Suppressor macrophage treated with lipopolysaccharide for 4 hours (primary cell): ENCODE data around the gene COL23A1.
A peak's percentile ranks its signal among the peaks of the same experiment; 100 is the strongest.
"Not testable (repeated sequence)": the region's sequence is repeated elsewhere in the genome, so short reads cannot be mapped to it uniquely, and the experiment has no call there.

ENCODE experiments used
- DNase-seq: peaks from one replicate; pipeline ENCODE4 v3.0.0-alpha.2; 2020

COL23A1 gene

DNA sequence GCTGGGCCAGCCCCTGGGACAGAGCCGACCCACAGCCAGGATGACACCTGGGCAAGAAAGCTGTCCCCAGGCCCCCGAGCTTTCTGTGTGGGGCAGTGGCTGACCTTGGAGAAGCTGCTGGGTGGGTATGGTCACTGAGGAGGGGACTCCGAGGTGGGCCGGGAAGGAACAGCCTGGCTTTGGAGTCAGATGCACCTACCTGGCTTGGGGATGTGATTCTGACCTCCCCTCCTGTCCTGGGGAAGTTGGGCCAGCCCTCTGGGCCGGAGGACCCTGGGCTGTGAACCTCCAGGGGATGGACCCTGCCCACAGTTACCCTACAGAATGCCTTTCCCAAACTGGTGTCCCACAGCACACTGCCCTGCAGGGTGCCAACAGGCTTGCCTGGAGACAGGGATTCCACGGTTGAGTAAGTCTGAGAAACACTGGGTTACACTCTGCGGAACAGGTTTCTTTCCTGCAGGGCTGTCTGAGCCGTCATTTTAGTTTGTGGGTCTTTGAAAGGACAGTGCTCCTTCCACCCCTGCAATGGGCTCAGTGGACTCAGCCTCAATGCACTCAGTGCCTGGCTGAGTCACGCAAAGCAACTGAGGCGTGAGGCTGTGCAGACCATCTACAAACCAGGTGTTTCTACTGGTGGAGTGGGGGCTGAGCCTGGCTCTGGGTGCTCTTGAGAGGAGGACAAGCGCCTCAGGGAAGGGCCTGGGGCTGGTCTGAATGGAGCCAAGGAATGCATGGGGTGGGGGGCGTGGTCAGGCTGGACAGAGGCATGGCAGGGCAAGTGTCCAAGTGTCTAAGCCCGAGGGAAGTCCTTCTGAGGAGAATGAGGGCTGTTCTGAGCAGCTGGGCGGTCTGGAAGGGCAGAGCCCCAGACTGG lies 316.3 kb downstream of the COL23A1 start:
- DNase-seq = no peak

DNA sequence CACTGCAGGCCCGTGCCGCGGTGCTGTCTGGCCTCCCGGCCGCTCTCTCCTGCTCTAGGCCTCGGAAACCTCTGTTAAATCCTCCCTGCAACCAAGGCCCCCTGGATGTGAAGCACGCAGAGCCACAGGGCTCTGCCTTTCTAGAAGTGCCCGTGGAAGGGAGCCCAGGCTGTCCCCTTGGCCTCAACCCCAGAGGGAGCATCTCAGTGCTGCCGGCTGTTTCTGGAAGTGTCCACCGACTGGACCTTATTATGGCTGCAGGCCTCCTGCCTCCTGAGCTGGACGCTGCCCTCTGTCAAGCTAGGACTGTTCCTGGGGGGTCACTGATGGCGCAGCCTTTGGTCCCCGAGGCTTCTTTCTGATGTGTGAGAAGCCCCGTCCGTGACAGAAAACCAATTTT lies 317.2 kb downstream of the COL23A1 start:
- no peak for DNase-seq

DNA sequence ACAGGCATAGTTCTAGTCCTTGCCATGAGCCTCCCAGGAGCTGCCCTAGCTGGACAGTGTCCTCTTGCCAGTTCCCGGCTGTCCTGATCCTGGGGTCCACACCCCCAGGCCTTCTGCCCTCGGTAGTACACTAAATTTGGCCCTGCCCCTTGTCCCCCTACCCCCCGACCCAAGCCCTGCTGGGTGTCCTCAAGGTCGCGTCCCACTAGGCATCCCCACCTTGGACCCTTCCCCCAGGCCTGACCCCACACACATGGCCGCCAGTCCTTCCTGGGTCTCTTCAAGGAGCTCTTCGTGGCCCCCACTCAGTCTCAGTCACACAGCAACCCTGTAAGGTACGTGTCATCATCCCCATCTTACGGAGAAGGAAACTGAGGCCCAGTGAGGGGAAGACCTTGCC lies 317.6 kb downstream of the COL23A1 start:
- no peak for DNase-seq

DNA sequence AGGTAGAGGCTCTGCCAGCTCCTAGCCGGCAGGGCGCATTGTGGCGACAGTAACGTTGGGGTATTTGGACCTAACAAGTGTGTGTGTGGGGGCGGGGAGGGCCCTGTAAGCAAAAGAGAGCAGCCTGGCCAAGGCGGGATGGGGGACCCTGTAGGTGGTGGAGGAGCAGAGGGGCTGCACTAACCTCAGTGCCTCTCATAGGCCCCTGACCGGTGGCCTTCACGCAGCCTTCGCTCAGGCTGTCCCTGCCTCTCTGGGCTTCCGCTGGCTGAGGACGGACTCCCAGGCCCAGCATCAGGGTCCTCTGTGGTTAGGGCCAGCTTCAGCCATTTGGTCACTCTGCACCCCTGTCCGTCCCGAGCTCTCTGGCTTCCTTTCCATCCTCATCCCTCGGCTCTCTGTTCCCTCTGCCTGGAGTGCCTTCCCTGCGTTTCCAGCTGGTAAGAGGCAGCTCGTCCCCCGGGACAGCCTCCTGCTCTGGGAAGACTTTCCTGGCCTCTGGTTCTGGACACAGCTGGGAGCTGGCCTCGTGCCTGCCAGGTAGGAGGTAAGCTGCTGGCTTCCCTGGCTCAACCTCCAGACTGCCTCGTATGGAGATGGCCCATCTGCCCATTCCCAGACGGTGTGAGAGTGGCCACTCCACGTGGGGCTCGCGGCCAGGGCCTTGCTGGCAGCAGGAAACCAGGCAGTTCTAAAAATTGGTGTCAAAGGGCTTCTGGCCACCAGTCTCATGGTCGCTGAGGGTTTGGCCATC lies 318.3 kb downstream of the COL23A1 start:
- no peak for DNase-seq

DNA sequence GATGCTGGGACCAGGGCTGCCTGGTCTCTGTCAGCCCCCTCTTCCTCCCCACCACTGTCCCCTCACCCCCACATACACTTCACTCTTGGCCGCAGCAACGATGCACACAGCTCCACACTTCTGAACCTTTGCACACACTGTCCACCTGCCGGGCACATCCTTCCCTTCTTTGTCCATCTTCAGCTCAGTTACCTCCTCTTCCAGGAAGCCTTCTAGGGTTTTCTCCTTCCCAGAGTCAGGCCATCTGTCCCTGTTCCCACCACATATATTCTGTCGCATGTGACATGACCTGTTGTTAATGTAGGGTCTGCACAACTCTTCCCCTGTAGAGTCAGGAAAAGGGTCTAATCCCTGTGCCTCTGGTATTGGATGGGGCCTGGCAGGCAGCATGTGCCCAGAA lies 319.0 kb downstream of the COL23A1 start:
- no peak for DNase-seq

DNA sequence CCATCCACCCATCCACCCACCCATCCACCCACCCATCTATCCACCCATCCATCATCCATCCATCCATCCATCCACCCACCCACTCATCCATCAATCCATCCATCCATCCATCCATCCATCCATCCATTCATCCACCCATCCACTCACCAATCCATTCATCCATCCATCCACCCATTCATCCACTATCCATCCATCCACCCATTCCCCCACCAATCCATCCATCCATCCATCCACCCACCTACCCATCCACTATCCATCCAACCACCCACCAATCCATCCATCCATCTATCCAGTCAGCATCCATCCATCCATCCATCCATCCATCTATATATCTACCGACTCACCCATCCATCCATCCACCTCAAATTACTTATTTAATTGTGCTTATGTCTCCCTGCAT lies 320.7 kb downstream of the COL23A1 start:
- DNase-seq = no peak

DNA sequence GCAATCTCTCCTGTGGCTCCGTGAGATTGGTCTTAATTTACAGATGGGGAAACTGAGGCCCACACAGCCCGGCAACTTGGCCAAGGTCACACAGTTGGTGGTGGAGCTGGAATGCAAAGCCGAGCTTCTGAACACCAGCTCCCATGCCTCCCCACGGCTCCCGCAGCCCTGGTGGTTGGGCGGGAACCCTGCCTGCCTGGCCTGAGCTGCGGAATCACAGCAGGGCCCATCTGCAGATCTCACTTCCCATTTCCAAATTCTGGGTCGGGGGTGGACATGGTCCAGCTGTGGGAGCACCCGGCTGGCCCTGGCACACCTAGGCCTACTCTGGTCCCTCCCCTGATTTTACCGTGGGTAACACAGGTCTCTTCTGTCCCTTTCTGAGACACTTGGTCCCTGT lies 322.3 kb downstream of the COL23A1 start:
- DNase-seq = no peak

DNA sequence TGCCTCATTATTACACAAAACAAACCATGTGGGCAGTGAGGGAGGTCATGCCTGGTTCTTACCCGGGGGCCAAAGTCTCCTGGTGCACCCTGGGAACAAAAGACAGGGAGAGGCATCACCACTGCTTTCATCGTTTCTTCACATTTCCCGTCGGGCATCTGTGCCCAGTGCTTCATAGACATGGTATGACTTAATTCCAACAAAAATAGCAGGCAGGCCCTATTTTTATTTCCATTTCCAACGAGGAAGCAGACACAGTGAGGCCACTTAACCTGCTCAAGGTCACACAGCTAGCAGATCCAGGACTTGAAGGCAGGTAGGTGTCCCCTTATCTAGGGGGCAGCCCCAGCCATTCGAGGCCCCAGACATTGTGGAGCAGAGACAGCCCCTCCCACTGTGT lies 322.9 kb downstream of the COL23A1 start:
- DNase-seq = no peak

DNA sequence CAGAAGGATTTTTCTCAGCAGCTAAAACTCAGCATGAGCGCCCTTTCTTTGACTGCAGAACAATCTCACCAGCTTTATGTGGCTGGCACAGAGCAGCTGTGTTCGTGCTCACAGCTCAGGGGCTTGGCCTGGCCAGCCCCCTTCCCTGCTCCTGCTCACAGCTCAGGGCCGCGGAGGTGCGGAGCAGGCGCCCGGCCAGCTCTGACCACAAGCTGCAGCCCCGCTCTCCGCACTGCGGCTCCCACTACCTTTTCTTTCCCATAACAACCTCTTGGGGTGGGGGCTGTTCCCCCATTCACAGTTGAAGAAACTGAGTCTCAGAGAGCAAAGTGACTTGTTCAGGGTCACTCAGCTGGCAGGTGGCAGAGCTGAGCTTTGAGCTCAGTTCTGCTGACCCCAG lies 323.6 kb downstream of the COL23A1 start:
- DNase-seq = no peak

DNA sequence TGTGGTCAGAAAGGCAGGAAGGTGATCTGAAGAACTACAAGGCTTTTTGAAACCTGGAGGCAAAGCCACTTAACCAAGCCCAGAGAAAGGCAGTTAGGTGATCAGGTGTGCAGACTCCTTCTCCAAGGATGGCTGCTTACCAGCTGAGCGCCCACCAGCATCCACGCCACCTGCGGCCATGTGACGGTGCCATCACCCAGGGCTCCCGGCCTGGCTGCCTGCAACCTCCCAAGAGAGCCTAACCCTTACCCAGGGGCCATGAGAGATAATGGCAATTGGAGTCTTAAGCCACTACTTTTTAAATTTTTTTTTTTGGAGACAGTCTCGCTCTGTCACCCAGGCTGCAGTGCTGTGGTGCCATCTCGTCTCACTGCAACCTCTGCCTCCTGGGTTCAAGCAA lies 324.4 kb downstream of the COL23A1 start:
- DNase-seq = no peak

DNA sequence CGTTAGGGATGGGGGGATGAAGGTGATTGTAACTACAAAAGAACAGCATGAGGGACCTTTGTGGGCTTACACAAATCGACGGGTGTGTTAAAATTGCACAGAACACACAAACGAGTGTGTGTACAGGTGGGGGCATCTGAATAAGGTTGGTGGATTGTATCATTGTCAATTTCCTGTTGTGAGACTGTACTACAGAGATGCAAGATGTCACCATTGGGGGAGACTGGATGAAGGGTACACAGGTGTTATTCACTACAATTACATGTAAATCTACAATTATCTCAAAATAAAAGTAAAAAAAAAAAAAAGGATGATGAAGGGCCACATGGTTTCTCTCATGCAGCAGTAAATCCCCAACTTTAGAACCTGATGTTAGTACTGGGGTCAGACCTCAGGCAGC lies 326.1 kb downstream of the COL23A1 start:
- DNase-seq = no peak

DNA sequence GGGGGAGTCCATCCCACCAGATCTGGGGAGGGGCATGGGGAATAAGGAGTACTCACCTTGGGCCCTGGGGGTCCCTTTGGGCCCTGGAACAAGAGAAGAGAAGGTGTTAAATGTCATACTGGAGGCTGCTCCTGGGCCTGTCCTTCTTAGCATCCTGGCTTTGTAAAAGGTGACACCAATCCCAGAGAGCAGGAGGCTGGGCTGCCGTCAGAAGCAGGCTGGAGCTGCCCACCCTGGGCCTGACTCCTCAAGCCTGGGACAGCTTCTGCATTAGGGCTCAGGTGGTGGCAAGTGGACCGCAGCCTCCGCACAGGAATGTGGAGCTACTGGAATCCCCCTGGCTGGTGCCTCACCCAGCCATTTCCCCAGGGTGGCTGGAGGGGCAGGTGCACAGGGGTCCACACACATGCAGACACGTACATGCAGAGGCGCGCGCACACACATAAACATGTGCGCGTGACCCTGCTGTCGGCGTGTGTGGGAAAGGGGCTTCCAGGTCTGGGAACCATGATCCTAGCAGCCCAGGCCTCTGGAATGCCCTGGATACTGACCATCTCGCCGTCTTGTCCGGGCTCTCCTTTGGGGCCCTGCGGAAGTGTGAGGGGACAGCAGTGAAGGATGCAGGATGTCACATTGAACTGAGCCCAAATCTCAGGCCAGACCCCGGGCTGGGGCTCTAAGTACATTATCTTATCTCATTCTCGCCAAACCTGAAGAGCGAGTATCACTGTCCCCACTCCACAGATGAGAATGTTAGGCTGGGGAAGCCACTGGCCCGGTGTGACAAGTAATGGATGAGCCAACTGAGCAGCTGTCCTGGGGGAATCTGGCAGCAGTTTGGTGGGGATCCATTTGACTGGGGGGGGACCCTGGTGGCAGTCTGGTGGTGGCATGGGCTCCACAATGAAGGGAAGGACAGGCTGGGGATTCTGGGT lies 328.3 kb downstream of the COL23A1 start:
- DNase-seq = no peak

DNA sequence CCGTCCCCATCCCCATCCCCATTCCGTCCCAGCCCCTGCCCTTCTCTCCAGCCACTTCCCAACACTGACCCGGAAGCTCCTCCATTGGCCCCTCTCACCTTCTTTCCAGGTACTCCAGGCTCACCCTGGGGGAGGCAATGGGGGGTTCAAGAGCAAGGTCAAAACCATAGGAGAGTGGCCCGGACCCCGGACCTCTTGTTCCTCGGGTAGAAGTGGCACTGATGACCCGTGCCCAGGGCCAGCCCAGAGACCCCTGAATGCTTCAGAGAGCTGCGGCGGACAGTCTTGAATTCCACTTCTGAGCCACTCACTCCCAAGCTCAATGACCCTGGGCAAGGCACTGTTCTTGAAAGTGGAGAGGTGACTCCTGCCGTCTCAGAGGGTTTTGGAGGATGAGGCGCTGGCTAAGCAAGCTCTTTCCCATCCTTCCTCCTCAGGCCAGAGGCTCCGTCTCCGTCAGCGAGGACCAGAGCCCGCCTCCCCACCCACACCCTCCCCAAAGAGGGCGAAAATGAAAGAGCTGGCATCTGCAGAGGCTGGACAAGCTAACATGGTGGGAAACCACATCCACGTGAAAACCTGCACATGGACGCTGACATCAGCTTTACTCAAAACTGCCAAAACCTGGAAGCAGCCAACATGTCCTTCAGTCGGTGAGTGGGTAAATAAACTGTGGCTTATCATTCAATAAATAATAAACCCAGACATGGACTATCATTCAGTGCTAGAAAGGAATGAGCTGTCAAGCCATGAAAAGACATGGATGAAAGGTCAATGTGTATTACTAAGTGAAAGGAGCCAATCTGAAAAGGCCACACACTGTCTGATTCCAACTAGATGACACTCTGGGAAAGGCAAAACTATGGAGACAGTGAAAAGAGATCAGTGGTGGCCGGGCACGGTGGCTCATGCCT lies 330.3 kb downstream of the COL23A1 start:
- peak; percentile 39 for DNase-seq

DNA sequence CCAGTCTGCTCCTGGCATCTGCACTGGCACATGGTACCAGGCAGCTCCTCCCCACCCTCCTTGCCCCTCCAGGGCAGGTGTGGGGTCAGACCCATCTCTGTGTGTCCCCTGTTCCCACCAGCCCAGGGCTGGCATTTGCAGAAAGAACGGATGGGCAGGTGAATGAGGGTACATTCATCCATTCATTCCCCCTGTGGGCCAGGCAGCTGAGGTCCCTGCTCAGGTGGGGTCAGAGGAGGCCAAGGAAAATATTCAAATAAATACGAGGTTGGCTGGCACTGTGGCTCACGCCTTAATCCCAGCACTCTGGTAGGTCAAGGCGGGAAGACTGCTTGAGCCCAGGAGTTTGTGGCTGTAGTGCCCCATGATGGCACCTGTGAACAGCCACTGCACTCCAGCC lies 332.5 kb downstream of the COL23A1 start:
- DNase-seq = no peak

DNA sequence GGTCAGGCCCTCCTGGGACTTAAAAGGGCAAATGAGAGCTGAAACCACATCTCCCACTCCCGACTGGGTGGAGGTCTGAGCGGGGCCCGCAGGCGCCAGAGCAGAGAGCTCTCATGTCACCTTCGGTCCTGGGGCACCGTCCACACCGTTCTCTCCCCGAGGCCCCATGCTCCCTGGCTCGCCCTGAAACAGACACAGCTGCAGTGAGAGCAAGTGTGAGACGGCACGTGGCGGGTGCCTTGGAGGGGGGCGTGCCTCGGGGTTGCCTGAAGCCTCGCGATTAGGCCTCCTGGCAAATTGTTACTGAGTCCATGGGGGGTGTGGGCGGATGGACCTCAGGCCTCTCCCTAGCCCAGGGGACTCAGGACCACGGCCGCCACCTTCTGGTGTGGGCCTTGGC lies 333.4 kb downstream of the COL23A1 start:
- DNase-seq = no peak

DNA sequence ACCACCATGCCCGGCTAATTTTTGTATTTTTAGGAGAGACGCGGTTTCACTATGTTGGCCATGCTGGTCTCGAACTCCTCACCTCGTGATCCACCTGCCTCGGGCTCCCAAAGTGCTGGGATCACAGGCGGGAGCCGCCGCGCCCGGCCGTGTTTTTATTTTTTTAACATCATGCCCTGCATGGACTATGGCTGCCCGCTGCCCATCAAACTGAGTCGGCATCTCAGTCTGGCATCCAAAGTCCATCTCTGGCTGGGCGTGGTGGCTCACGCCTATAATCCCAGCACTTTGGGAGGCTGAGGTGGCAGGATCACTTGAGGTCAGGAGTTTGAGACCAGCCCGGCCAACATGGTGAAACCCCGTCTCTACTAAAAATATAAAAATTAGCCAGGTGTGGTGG lies 336.6 kb downstream of the COL23A1 start:
- not testable (repeated sequence) for DNase-seq

DNA sequence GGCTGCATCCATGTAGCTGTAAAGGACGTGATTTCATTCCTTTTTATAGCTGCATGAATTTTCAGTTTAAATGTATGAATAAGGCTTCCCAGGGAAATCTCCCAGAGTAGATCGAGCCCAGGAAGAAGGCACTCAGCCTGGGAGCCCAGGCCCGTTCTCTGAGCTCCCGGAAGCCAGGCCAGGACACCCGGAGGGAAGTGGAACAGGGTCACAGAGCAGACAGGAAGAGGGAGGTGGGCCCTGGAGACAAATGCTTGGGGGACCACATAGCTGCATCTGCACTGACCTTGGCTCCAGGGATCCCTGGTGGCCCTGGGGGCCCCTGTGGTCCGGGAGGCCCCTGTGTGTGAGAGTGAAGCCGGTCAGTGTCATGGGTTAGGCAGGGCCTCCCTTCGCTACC lies 337.9 kb downstream of the COL23A1 start:
- no peak for DNase-seq

DNA sequence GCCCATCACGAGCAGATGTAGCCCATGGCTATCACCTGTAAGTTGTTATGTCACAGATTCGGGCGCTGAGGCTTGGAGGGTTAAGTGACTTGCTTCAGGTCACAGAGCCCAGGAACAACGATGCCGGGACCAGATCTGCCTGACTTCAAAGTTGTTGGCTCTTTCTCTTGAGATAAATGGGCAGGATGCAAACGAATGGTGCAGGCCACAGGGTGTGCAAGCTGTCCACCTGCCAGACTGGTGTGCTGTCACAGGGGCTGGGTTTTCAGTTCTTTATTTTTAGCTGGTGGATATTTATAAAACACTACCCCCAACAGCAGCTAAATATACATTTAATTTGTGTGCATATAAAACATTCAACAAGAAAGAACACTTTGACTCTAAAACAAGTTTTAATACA lies 339.9 kb downstream of the COL23A1 start:
- DNase-seq = no peak

DNA sequence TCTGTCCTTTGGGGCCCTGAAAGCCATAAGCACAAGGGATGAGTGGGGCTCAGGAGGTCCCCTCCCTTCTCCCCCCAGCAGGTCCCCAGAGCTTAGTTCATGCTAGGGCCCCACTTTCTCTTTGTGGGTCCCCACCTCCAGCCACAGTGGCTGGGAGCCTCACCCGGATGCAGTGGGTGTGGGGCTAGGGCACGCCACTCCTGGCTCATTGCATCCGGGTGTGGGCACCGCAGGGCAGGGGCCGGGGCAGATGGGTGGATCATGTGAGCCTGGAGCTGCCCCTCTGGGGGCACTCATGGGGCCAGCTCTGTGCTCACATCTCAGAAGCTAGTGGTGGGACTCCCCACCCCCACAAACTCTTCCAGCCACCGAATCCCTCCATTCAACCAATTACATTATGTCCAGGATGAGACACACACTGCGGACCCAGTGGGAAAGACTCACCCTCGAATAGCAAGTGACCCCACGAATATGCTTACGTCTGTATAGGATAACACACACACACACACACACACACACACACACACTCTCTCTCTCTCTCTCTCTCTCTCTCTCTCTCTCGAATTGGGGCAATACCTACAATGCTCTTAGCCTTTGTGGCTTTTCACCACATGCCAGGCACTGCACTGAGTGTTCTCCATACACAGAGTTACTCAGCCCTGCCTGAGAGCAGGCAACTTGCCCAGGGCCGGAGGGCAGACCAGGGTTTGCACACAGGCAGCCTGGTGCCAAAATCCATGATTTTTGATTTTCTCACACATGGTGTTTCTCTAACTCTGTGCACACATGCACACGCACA lies 340.8 kb downstream of the COL23A1 start:
- DNase-seq = no peak

DNA sequence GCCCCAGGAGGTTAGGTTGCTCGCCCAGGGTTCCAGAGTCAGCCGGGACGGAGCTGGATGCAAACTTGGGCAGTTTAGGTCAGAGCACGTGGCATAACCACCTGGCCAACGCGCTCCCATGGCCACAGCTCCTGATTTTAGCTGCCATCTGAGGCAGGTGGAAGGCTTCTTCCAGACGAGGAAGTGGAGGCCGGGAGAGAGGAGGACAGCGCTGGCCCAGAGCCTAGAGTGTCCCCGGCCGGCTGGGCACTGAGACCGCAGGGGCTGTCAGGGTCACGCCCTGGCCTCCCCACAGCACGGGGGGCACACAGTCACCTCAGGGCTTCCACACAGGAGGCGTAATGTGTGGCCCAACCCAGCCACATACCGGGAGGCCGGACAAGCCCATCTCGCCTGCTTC lies 341.4 kb downstream of the COL23A1 start:
- no peak for DNase-seq
